Hematopoietic multipotent progenitor cell treated with erythropoietin and hydrocortisone succinate and interleukin-3 and kit ligand, for 4 days (in vitro differentiated cells): ENCODE measurements around the gene RAET1L.
"Not testable (repeated sequence)": the region's sequence is repeated elsewhere in the genome, so short reads cannot be mapped to it uniquely, and the experiment has no call there.

Source experiments
- DNase-seq: peaks from one replicate; pipeline ENCODE4 v3.0.0-alpha.2; 2015

The RAET1L gene

GRCh38 chr6:150025201-150025917 lies at the start of gene RAET1L:
RAET1L (minus strand) TSS chr6:150025532; CDS start chr6:150025471, 61 bp downstream.
- DNase-seq, result peak; percentile 18

- no peak for DNase-seq
Observed at GRCh38 chr6:150075034-150075421, 49.7 kb upstream of the RAET1L start.

- not testable (repeated sequence) for DNase-seq
Observed at GRCh38 chr6:150074396-150075033, 49.2 kb upstream of the RAET1L start.

DNA sequence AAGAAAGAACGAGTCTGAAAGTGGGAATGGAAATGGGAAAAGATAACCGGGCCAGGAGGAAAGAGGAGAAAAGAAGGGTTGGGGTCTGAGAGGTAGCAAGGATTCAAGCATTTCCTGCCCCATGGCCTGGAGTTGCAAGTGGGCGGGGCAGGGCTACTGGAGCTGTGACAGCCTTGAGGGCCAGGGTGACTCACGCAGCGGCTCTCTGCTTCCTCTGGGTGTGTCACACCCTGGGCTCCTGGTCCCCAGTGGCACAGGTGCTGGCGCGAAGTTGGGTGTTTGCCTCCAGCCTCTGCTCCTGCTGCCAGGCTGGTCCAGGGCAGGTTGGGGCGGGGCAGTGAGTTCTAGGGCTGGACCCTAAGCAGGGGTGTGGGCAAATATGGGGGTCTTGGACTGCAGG lies 46.9 kb upstream of the RAET1L start:
- DNase-seq, result peak; percentile 50

DNA sequence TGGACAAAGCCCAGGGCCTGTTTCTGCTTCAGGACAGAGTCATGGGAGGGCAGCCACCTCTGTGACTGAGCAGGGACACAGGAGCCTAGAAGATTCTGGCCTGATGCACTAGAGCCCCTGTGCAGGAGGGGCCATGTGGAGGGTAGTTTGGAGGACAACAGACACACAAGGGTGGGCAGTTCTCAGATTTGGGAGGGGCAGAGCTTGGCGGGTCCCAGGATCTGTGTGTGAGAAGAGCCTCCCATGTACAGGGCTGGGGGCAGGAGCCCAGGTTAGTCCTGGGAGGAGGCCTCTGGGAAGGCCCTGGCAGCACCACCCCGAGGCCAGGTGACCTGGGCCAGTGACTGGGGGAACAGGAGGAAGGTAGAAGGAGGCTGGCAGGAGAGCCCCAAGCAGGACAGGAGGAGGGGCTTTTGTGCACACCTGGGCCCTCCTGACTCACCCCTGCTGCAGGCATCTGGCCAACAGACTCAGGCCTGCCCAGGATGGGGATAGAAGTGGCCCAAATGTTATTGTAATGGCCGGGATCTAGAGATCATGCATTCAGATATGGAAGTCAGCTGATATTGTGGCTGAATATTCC lies 45.0 kb upstream of the RAET1L start:
- DNase-seq, result no peak

DNA sequence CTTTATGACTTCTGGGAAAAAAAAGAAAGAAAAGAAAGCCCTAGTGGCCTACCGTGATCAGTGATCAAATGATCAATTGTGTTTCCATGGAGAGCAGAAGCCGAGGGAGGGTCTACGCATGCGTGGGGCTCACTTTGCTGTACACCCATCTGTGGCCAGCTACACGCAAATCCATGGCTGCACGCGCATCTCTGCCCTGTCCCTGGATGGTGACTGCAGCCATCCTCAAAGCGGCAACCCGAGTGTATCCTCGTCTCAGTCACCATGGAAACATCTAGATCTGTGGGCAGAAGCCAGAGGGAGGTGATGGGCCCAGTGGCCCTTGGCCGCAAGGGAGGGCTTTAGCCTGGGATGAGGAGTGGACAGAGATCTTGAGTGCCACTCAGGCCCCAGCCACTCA lies 44.4 kb upstream of the RAET1L start:
- peak; percentile 7 for DNase-seq

GRCh38 chr6:150068720-150069648 lies 43.7 kb upstream of the RAET1L start, which contains the start of gene ULBP3:
ULBP3 (minus strand) TSS chr6:150069121; CDS start chr6:150069066, 55 bp downstream.
- DNase-seq, result peak; percentile 89

GRCh38 chr6:150068151-150068550 lies 42.8 kb upstream of the RAET1L start:
- peak; percentile 9 for DNase-seq

GRCh38 chr6:150065083-150065482 lies 39.8 kb upstream of the RAET1L start:
- no peak for DNase-seq

DNA sequence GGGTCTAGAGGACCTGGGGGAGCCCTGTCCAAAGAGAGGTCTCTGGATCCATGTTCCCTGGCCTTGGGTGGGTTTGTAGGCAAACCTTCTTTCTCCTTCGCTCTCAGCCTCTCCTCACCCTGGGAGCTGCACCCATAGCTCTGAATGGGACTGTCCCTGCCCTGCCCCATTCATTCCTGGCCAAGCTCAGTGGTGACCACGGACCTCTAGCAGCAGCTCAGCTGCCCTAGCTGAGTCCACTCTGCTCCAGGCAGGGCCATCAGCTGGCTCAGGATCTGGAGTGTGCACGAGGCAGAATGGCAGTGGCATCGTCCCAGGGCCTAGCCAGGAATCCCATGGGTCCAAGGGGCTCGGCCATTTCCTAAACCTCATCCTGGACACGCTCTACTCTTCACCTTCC lies 38.3 kb upstream of the RAET1L start:
- no peak for DNase-seq

DNA sequence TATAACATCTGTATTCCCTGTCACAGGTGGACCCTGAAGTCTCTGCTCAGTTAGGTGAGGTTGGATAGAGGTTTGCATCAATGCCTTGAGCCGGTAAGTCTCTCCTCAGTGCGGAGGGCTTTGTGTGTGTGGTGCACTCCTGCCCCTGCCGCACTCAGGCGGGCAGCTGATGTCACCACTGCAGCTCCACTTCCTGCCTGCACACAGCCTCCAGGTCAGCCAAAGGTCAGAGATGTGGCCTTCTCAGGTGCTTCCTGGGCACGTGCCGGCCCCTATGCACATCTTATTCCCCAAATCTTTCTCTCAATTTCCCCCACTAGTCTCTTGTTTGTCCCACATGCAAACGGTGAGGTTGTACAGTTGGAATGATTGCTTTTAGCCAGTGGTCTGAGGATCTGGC lies 34.6 kb upstream of the RAET1L start:
- DNase-seq, result not testable (repeated sequence)

DNA sequence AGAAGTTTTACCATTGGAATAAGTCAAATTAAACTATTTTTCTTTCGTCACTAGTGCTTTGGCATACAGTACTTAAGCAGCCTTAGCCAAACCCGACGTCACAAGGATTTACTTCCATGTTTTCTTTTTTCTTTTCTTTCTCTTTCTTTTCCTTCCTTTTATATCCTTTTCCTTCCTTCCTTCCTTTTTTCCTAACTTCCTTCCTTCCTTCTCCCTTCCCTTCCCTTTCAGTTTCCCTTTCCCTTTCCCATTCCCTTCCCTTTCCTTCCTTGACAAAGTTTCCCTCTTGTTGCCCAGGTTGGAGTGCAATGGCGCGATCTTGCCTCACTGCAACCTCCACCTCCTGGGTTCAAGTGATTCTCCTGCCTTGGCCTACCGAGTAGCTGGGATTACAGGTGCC lies 33.7 kb upstream of the RAET1L start:
- DNase-seq, result no peak

DNA sequence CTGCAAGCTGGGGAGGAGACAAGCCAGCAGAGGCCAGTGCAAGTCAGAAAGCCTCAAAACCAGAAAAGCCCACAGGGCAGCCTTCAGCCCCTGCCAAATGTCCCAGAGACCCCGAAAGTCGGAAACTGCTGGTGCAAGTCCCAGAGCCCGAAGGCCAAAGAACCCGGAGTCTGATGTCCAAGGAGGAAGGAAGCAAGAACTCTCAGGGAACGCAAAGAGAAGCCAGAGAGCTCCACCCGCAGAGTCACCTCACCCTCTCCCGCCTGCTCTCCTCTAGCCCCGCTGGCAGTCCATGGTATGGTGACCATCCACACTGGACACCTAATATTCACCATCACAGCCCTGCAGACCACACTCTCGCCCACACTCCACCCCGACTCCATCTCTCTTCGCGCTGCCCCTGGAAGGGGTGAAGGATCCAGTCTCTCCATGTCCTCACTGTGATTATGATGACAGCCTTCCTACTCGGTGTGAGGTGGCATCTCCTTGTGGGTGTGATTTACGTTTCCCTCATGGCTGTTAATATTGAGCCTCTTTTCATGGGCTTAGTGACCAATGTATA lies 33.0 kb upstream of the RAET1L start:
- no peak for DNase-seq

DNA sequence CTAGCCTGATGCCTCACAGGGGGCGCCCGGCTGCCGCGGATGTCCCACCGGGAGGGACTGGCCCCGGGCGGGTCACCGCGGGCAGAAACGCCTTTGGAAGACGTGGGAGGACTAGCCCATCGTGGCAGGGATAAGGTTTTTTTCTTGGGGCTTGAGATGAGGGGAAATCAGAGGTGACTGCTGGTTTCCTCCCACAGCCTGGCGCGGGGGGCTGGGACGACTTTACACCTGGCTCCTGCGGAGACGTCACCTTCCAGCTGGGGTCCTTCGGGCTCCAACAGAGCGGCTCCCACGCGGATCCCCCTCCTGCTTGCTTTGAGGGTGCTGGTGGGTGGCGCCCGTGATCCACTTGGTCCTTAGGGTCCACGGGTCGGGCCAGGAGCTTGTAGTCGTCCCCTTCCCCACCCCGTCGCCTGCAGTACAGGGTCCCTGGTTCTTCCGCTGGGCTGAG lies 32.2 kb upstream of the RAET1L start:
- no peak for DNase-seq

GRCh38 chr6:150056916-150057315 lies 31.6 kb upstream of the RAET1L start:
- DNase-seq, result no peak

- DNase-seq, result no peak
Observed at GRCh38 chr6:150056156-150056555, 30.8 kb upstream of the RAET1L start.

- DNase-seq, result no peak
Observed at GRCh38 chr6:150055131-150055530, 29.8 kb upstream of the RAET1L start.

DNA sequence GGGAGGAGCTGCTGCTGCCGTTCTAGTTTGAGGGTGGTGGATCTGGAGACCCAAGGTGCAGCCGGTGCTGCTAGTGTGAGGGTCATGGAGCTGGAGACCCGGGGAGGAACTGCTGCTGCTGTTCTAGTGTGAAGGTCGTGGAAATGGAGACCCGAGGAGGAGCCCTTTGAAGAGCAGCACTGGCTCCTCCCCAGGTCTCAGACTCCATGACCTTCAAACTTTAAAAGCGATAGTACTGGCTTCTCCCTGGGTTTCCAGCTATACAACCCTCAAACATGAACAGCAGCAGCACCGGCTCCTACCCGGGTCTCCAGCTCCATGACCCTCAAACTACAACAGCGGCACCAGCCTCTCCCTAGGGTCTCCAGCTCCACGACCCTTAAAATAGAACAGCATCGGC lies 28.1 kb upstream of the RAET1L start:
- no peak for DNase-seq

DNA sequence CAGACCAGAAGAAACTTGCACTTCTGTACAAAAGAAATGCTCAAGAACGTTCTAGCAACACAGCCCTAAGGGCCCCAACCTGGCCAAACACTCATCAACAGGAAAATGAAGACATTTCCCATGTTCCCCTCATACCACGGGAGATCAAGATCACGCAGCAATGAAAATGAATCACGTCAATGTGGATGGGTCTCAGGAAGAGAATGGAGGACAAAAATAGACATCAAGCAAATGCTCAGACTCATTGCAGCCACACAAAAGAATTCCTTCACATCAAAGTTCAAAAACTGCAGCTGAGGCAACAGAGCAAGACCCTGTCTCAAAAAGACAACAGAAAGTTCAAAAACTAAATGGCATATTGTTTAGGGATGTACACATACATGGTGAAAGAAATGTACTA lies 25.5 kb upstream of the RAET1L start:
- no peak for DNase-seq

DNA sequence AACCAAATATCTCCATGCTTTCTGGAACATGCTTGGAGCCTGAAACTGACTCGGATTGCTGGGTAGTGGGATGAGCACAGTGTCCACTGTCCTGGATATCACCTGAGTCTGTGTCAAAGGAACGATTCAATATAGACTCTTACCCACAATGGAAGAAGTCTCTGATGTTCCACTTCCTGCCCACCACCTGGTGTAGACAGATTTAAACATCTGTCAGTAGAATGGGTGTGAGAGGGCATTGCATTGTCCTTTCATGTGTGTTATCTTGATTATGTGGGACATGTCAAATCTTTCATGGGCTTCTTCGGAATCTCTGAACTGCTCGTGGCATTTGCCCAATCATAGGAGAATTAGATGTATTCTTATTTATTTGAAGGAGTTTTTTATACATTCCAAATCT lies 22.8 kb upstream of the RAET1L start:
- DNase-seq, result no peak

- DNase-seq, result no peak
Observed at GRCh38 chr6:150046943-150047342, 21.6 kb upstream of the RAET1L start.

DNA sequence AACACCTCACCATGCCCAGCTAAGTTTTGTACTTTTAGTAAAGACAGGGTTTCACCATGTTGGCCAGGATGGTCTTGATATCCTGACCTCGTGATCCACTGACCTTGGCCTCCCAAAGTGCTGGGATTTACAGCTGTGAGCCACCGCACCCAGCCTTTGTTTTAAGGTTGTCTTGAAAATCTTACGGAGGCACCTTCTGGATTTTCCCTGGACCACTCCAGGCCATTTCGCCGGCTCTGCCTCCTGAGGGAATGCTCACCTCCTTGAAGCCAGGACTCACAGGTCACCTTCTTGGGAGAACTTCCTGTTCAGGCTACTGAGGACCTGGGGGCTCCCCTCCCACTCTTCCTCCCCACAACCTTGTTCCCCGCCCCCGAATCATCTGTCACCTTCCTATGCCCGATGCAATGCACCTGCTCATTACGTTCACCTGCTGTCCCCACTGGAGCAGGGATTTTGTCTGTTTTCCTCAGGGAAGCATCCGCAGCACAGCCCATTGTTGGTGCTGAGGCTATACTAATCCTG lies 19.4 kb upstream of the RAET1L start:
- DNase-seq, result no peak
